GM19468 (cell line): ENCODE data around the gene SPSB4.
"Not testable (repeated sequence)": the region's sequence is repeated elsewhere in the genome, so short reads cannot be mapped to it uniquely, and the experiment has no call there.

Experiments used
- ATAC-seq: cut with Tn5 transposase; IDR thresholded peaks from one replicate; pipeline ENCODE4 v1.9.1; 2021; ENCODE audit warnings: mild to moderate bottlenecking, moderate library complexity, moderate number of reproducible peaks; ENCODE audit not compliant: unreplicated experiment; ENCODE audit errors: extremely low read depth

SPSB4 gene

GRCh38 chr3:141050576-141051442, at the start of gene SPSB4:
SPSB4 (plus strand) TSS chr3:141051347; CDS start chr3:141066105, 14,758 bp downstream.
- no peak for ATAC-seq

DNA sequence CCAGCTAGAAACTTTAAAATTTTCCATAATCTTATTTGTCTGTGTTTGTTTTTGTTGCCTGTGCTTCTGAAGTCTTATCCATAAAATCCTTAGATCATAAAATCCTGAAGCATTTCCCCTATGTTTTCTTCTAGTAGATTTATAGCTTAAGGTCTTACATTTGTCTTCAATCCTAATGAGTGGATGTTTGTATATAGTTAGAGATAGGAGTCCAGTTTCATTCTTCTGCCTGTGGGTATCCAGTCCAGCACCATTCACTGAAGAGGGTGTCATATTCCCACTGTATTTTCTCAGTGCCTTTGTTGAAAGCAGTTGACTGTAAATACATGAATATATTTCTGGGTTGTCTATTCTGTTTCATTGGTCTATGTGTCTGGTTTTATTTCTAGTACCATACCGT, 44.8 kb upstream of the SPSB4 start:
- no peak for ATAC-seq

- ATAC-seq, result no peak
Observed at GRCh38 chr3:141009496-141009895, 41.7 kb upstream of the SPSB4 start.

DNA sequence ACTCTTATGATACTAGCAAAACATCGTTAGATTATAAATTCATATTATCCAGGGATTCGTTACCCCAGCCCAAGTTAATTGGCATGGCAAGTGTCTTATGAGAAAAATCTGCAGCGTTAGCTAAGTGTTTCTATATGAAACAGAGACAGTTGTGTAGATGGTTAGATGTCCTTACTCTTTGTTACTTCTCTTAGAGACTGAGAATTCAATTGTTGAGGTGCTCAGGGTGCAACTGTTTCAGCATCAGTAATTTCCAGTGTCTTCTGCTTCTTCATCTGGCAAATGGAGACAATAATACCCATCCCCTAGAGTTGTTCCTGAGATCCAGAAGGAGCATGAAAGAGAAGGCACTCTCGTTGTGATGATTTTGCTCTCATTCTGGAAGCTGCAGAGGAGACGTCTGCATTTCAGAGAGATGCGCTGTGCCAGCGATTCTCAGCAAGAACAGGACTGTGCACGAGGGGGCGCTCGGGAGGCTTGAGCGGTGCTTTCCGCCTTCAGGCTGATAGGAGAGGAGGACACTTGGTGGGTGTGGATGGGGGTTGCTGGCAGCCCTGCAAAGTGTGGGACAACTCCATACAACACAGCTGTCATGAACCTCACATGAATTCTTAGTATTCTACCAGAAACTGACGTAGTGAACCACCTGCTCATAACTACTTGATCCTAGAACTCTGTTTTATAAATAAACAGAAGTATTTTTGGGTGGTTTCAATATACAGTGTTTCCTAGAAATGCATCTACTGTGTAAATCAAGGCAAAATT, 39.7 kb upstream of the SPSB4 start:
- no peak for ATAC-seq

DNA sequence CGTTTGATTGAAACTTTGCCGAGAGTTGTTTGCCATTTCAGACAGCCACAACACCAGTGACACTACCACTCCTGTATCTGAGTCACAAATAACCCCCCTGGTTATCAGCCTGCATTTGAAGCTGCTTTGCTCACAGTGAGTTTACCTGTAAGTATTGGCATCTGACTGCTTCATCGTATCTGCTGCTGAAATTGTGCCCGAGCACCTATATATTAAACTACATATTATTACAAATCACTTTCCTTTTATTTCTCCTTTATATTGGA, 39.2 kb upstream of the SPSB4 start:
- ATAC-seq, result no peak

DNA sequence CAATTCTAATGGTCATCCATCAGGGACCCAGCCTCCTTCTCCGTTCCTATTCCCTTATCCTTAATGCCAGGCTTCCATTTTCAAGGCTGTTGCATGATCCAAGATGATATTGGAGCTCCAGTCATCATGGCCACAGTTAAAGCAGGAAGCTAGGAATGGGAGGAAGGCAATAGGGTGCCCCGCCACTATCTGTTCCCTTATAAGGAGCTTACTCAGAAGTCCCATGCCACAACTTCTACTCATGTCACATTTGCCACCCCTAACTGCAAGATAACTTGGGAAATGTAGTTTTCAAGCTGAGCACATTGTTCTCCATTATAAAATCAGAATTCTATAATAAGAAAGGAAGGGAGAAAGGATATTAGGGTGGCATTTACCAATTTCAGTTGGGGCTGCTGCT, 38.6 kb upstream of the SPSB4 start:
- ATAC-seq, result no peak

- no peak for ATAC-seq
Observed at GRCh38 chr3:141015481-141015880, 35.7 kb upstream of the SPSB4 start.

- ATAC-seq, result not testable (repeated sequence)
Observed at GRCh38 chr3:141017366-141018322, 33.5 kb upstream of the SPSB4 start.

DNA sequence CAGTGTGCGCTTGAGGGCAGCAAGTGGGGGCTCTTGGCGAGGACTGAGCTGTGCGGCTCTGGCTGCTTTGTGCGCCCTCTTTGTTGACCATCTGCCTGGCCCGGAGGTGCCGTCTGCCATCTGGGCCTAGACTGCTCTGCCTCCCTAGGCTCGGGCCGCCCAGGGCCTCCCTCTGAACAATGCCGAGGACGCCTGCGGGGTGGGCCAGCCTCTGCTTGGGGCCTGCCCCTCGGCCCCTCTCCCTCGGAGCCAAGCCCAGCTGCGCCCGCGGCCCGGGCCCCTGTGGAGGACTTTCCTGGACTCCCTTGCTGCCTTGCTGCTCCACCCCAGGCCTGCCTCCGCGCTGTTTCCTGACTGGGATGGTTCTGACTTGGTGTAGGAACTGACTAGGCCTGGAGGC, 31.9 kb upstream of the SPSB4 start:
- ATAC-seq, result no peak

GRCh38 chr3:141020143-141020830, 30.9 kb upstream of the SPSB4 start:
- ATAC-seq, result no peak

GRCh38 chr3:141021261-141021660, 29.9 kb upstream of the SPSB4 start:
- ATAC-seq, result no peak

GRCh38 chr3:141030296-141030695, 20.9 kb upstream of the SPSB4 start:
- no peak for ATAC-seq

DNA sequence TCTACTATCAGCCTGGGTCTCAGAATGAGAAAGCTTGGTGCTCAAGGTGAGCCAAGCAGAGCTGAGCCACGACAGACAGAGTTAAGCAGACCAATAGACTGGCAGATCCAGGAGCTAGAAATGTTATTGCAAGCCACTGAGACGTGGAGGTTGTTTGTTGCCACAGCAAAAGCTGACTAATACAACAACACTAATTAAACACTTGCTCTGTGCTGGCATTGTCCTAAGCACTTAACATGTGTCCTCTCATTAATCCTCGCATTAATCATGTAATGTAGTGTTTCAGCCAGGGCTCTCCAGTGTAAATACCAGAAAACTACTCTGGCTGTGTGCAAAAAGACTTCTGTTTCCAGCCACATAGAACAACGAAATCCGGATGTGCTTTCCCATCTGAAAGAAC, 11.6 kb upstream of the SPSB4 start:
- no peak for ATAC-seq

DNA sequence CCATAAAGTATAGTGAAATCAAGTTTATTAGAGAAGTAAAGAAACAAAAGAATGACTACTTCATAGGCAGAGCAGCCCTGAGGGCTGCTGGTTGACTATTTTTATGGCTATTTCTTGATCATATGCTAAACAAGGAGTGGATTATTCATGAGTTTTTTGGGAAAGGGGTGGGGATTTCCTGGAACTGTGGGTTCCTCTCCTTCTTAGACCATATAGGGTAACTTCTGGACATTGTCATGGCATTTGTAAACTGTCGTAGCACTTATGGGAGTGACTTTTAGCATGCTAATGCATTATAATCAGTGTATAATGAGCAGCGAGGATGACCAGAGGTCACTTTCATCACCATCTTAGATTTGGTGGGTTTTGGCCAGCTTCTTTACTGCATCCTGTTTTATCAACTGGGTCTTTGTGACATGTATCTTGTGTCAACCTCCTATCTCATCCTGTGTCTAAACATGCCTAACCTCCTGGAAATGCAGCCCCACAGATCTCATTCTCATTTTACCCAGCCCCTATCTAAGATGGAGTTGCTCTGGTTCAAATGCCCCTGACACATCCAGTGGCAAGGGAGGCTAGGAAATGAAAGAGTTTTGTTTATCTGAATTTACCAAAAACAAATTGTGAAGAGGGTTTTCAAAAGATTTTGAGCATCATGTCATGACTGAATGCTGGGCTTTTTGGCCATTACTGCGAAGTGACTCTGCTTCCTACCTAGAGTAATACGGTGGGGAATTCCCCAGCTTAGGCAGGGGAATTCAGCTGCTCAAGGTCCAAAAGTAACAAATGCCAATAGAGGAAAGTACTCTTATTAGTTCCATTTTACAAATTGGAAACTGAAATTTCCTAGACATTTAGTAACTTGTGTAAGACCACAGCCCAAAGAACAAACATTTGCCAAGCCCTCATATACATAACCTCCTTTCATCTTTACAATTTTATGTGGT, 6.2 kb upstream of the SPSB4 start:
- ATAC-seq, result no peak

GRCh38 chr3:141045849-141046248, 5.3 kb upstream of the SPSB4 start:
- ATAC-seq, result no peak

DNA sequence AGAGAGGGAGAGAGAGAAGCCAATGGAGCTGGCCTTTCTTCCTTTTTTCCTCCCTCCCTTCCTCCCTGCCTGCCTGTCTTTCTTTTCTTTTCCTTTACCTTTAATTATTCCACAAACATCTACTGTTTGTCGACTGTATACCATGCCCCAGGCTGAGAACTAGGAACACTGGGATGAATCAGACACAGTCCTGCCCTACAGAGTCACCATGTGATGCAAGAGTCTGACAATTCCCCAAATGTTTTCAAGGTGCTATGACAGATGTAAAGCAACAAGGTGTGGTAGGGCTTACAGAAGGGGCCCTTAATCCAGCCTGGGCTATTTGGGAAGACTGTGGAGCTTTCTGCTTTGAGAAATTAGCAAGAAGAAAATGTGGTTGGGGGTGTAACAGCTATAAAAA, 4.0 kb upstream of the SPSB4 start:
- ATAC-seq, result no peak

- no peak for ATAC-seq
Observed at GRCh38 chr3:141049681-141050080, 1.5 kb upstream of the SPSB4 start.

GRCh38 chr3:141051443-141052200, 475 bp downstream of the SPSB4 start:
- no peak for ATAC-seq
